DND-41 (cell line): Measurements from ENCODE around the gene ZNF526.

Source experiments
- CTCF ChIP-seq: IDR thresholded peaks from 2 replicates; pipeline ENCODE4 v1.5.1; 2012; ENCODE audit warnings: borderline replicate concordance, low read length, moderate library complexity, mild to moderate bottlenecking; ENCODE audit not compliant: poor library complexity, severe bottlenecking; ENCODE audit errors: extremely low read depth
- EZH2 ChIP-seq: IDR thresholded peaks from 3 replicates; pipeline ENCODE4 v1.6.1; 2012; ENCODE audit warnings: borderline replicate concordance, low read depth, mild to moderate bottlenecking, moderate library complexity, low read length, inconsistent platforms; ENCODE audit not compliant: severe bottlenecking

GRCh38 chr19:42250183-42250665 is 30.1 kb downstream of the ZNF526 start:
- no peak for TF ChIP-seq CTCF
- TF ChIP-seq EZH2, result no peak
